Endothelial cell (in vitro differentiated cells): ENCODE results near the gene OR14I1. TPM values are rescaled to one million over a fixed set of nuclear protein-coding genes. Genes with fewer than 3 reads are reported as not detected.

ENCODE experiments used
- DNase-seq: peaks from one replicate; pipeline ENCODE4 v3.0.0; 2021; ENCODE audit warnings: low spot score
- H3K27ac Mint-ChIP-seq: one replicate; pipeline ENCODE4 v1.8.0; 2021; ENCODE audit warnings: mixed read lengths, inconsistent platforms; ENCODE audit not compliant: unreplicated experiment
- H3K27me3 Mint-ChIP-seq: one replicate; pipeline ENCODE4 v1.8.0; 2021; ENCODE audit warnings: mild to moderate bottlenecking, moderate library complexity, mixed read lengths, inconsistent platforms; ENCODE audit not compliant: unreplicated experiment
- H3K36me3 Mint-ChIP-seq: one replicate; pipeline ENCODE4 v1.8.0; 2021; ENCODE audit warnings: mild to moderate bottlenecking, low read depth, mixed read lengths, inconsistent platforms; ENCODE audit not compliant: unreplicated experiment
- H3K4me1 Mint-ChIP-seq: one replicate; pipeline ENCODE4 v1.8.0; 2021; ENCODE audit warnings: mild to moderate bottlenecking, mixed read lengths, inconsistent platforms; ENCODE audit not compliant: unreplicated experiment
- H3K4me3 Mint-ChIP-seq: one replicate; pipeline ENCODE4 v1.8.0; 2021; ENCODE audit warnings: mild to moderate bottlenecking, mixed read lengths, inconsistent platforms; ENCODE audit not compliant: unreplicated experiment
- H3K9me3 Mint-ChIP-seq: one replicate; pipeline ENCODE4 v1.8.0; 2021; ENCODE audit warnings: mixed read lengths, inconsistent platforms; ENCODE audit not compliant: unreplicated experiment
- CTCF ChIP-seq: fragments of 200-600 bp; sonication (generic); IDR thresholded peaks from one replicate; pipeline ENCODE4 v1.5.0; 2021; ENCODE audit warnings: antibody characterized with exemption; ENCODE audit not compliant: unreplicated experiment
- total RNA-seq: library from RNA; stranded (reverse); fragmentation: NEBNext Ultra II Directional; extraction: Animal tissue kit (Norgen Biotek cat#: 25700); gene quantifications from one replicate; pipeline ENCODE4 v1.2.1, GENCODE V29; 2021; ENCODE audit not compliant: unreplicated experiment

The OR14I1 gene
- total RNA-seq, 1 donor from 2014 or later, result not detected

- Mint-ChIP-seq H3K4me3 (no peak overlapping the region), H3K4me1 (no peaks in the 10 kb centered on the region), H3K27ac (no peak overlapping the region), H3K27me3 (peaks cover 4% of the 10 kb centered on the region), H3K36me3 (peaks cover 3% of the 10 kb centered on the region), H3K9me3 (peaks cover 45% of the 10 kb centered on the region)
- DNase-seq, result no peak
- no peak for TF ChIP-seq CTCF
These were observed 28.2 kb upstream of the OR14I1 start for GRCh38 chr1:248730507-248731335.

- no peak overlapping the region for H3K4me3 Mint-ChIP-seq
- no peak for DNase-seq
- no peak for TF ChIP-seq CTCF
- peaks cover 4% of the 10 kb centered on the region for H3K27me3 Mint-ChIP-seq
- peaks cover 3% of the 10 kb centered on the region for H3K36me3 Mint-ChIP-seq
- H3K4me1 Mint-ChIP-seq, result no peaks in the 10 kb centered on the region
- H3K27ac Mint-ChIP-seq, result no peak overlapping the region
- peaks cover 37% of the 10 kb centered on the region for H3K9me3 Mint-ChIP-seq
These were observed 11.7 kb upstream of the OR14I1 start for GRCh38 chr1:248714248-248714647.

GRCh38 chr1:248710305-248710900, 7.8 kb upstream of the OR14I1 start:
- peaks cover 3% of the 10 kb centered on the region for H3K36me3 Mint-ChIP-seq
- DNase-seq, result no peak
- H3K9me3 Mint-ChIP-seq, result peaks cover 39% of the 10 kb centered on the region
- no peak for TF ChIP-seq CTCF
- H3K4me3 Mint-ChIP-seq, result no peak overlapping the region
- H3K27me3 Mint-ChIP-seq, result peaks cover 5% of the 10 kb centered on the region
- H3K4me1 Mint-ChIP-seq, result no peaks in the 10 kb centered on the region
- H3K27ac Mint-ChIP-seq, result no peak overlapping the region

GRCh38 chr1:248704606-248705005, 2.0 kb upstream of the OR14I1 start:
- Mint-ChIP-seq H3K27me3 (peaks cover 3% of the 10 kb centered on the region), H3K9me3 (peaks cover 19% of the 10 kb centered on the region), H3K4me1 (no peaks in the 10 kb centered on the region), H3K4me3 (no peak overlapping the region), H3K36me3 (no peaks in the 10 kb centered on the region), H3K27ac (no peak overlapping the region)
- DNase-seq, result no peak
- TF ChIP-seq CTCF, result no peak

GRCh38 chr1:248703674-248704073, 1.1 kb upstream of the OR14I1 start:
- Mint-ChIP-seq H3K9me3 (peaks cover 26% of the 10 kb centered on the region), H3K27ac (no peak overlapping the region), H3K4me1 (no peaks in the 10 kb centered on the region), H3K4me3 (no peak overlapping the region), H3K27me3 (peaks cover 6% of the 10 kb centered on the region), H3K36me3 (peaks cover 5% of the 10 kb centered on the region)
- TF ChIP-seq CTCF, result no peak
- DNase-seq, result no peak
